Choroid plexus epithelial cell (primary cell): ENCODE results near the gene MICAL3.

Experiments used
- DNase-seq: peaks from one replicate; pipeline ENCODE4 v3.0.0-alpha.2; 2010; ENCODE audit warnings: low read depth
- H3K4me3 ChIP-seq: 2 replicates; pipeline ENCODE4 v1.5.1; 2011; ENCODE audit warnings: low read depth, mild to moderate bottlenecking, control low read depth, low read length, moderate library complexity
- CTCF ChIP-seq: conservative IDR thresholded peaks from 2 replicates; pipeline ENCODE4 v1.5.1; 2011; ENCODE audit warnings: low read depth, mild to moderate bottlenecking, control low read depth, inconsistent platforms, low read length, moderate library complexity

Gene MICAL3

DNA sequence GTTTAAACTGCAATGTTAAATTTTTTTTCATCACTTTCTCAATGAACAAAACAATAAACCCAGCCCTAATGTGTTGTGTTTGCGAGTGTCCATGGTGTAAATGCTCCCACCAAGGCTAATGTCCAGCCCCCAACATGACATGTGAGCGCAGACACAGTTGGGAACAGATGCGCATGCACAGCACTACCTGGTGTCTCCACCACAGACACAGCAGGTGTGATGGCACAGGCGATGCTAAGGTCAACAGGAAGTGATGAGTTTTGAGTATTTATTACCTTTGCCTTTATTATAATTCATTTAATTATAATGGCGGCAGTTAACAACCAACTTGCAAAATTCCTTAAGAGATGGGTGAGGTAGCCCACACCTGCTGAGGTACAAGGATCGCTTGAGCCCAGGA is 42.9 kb downstream of the MICAL3 start:
- no peak overlapping the region for H3K4me3 ChIP-seq
- no peak for TF ChIP-seq CTCF
- DNase-seq: no peak

GRCh38 chr22:17980638-17981051 is 43.7 kb downstream of the MICAL3 start:
- TF ChIP-seq CTCF: no peak
- no peak overlapping the region for H3K4me3 ChIP-seq

GRCh38 chr22:17980015-17980590 is 44.3 kb downstream of the MICAL3 start:
- H3K4me3 ChIP-seq: no peak overlapping the region
- DNase-seq: no peak
- no peak for TF ChIP-seq CTCF

More at GRCh38 chr22:17980638-17981051, 43.7 kb downstream of the MICAL3 start:
- DNase-seq: no peak

DNA sequence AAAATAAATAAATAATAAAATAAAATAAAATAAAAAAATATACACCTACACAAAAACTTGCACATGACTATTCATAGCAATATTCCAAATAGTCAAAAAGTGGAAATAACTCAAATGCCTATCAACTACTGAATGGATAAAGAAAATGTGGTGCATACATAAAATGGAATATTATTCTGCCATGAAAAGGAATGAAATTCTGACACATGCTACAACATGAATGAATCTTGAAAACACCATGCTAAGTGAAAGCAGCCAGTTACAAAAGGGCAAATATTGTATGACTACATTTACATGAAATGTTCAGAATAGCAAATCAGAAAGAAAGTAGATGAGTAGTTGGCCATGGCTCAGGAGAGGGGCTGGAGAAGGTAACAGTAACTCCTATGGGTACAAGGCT is 46.3 kb downstream of the MICAL3 start:
- H3K4me3 ChIP-seq: no peak overlapping the region
- DNase-seq: no peak
- TF ChIP-seq CTCF: no peak

GRCh38 chr22:17977371-17977770 is 47.0 kb downstream of the MICAL3 start:
- H3K4me3 ChIP-seq: no peak overlapping the region
- DNase-seq: no peak
- no peak for TF ChIP-seq CTCF

GRCh38 chr22:17976121-17976520 is 48.2 kb downstream of the MICAL3 start:
- no peak for DNase-seq
- no peak overlapping the region for H3K4me3 ChIP-seq
- no peak for TF ChIP-seq CTCF

- no peak overlapping the region for H3K4me3 ChIP-seq
- no peak for DNase-seq
- no peak for TF ChIP-seq CTCF
These were observed 49.5 kb downstream of the MICAL3 start for GRCh38 chr22:17974703-17975372.
